Activated T-cell treated with anti-CD3 and anti-CD28 coated beads, Interleukin-2, amount 50 U/mL, for 4 hours (primary cell): Measurements from ENCODE around the gene FGF22. TPM values are rescaled to one million over a fixed set of nuclear protein-coding genes. Genes with fewer than 3 reads are reported as not detected.
"Not testable (repeated sequence)": the region's sequence is repeated elsewhere in the genome, so short reads cannot be mapped to it uniquely, and the experiment has no call there.

Source experiments
- ATAC-seq, 2 donors: fragments of 200-7000 bp; cut with Tn5 transposase; one replicate each; pipeline ENCODE4 v1.10.0; 2021
- DNase-seq: peaks from one replicate; pipeline ENCODE4 v3.0.0-alpha.2; 2020
- H3K27me3 Mint-ChIP-seq: one replicate; pipeline ENCODE4 v1.8.0; 2021; ENCODE audit warnings: low read depth, mixed read lengths
- H3K36me3 Mint-ChIP-seq: one replicate; pipeline ENCODE4 v1.8.0; 2022; ENCODE audit warnings: mixed read lengths; ENCODE audit not compliant: insufficient read depth
- H3K4me1 Mint-ChIP-seq: one replicate; pipeline ENCODE4 v1.8.0; 2021; ENCODE audit warnings: low read depth, mixed read lengths
- H3K4me3 Mint-ChIP-seq: one replicate; pipeline ENCODE4 v1.8.0; 2021; ENCODE audit warnings: mild to moderate bottlenecking, moderate library complexity, mixed read lengths
- H3K9me3 Mint-ChIP-seq: one replicate; pipeline ENCODE4 v1.8.0; 2021; ENCODE audit warnings: mixed read lengths
- total RNA-seq, 3 donors: library from RNA; stranded (reverse); gene quantifications; one replicate each; pipeline ENCODE4 v1.2.1, GENCODE V29; 2021

Gene FGF22
- total RNA-seq, 3 donors from 2014 or later, result not detected

DNA sequence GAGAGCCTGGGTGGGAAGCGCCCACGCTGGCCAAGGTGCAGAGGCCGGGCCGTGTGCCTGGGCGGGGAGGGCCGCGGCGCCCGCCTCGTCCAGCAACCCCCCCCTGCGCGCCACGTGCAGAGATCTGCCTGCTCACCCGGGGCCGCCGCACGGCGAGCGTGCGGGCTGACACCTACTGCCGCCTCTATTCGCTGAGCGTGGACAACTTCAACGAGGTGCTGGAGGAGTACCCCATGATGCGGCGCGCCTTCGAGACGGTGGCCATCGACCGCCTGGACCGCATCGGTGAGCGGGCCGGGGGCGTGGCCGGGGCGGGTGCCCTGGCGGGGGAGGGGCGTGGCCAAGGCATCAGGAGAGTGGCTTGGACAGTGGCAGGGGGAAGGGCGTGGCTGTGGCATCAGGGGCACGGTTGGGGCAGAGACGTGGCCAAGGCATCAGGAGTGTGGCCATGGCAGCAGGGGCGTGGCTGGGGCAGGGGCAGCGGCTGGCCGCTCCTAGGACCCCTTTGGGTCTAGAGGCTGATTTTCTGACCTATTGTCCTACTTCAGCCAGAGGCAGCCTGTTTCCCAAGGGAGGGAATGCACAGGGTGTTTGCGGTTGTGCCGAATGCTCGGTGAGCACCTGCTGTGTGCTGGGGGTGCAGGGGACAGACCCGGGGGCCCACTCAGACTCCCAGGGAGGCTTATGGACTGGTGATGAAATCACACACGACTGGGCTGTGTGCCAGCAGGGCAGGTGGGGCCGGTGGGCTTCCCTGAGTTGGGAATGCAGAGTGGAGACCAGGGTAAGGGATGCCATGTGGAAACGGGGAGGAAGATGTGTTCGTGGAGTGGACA lies 25.7 kb upstream of the FGF22 start:
- Mint-ChIP-seq H3K9me3 (no peaks in the 10 kb centered on the region), H3K27me3 (no peaks in the 10 kb centered on the region), H3K36me3 (peaks cover 12% of the 10 kb centered on the region), H3K4me3 (peak overlapping the region; percentile 4), H3K4me1 (peaks cover 26% of the 10 kb centered on the region)
- DNase-seq (no peak), ATAC-seq (no peak)

DNA sequence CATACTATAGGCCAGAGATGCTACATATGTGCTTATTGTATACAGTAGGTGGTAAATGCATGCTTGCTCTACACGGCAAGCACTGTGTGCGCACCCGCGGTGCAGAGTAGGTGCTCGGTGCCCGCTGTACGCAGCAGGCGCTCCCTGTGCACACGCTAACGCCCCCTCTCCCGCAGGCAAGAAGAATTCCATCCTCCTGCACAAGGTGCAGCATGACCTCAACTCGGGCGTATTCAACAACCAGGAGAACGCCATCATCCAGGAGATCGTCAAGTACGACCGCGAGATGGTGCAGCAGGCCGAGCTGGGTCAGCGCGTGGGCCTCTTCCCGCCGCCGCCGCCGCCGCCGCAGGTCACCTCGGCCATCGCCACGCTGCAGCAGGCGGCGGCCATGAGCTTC lies 24.1 kb upstream of the FGF22 start:
- DNase-seq, result no peak
- no peak for ATAC-seq
- H3K27me3 Mint-ChIP-seq, result no peaks in the 10 kb centered on the region
- H3K4me1 Mint-ChIP-seq, result peaks cover 18% of the 10 kb centered on the region
- no peak overlapping the region for H3K4me3 Mint-ChIP-seq
- no peaks in the 10 kb centered on the region for H3K9me3 Mint-ChIP-seq
- H3K36me3 Mint-ChIP-seq, result peaks cover 13% of the 10 kb centered on the region

DNA sequence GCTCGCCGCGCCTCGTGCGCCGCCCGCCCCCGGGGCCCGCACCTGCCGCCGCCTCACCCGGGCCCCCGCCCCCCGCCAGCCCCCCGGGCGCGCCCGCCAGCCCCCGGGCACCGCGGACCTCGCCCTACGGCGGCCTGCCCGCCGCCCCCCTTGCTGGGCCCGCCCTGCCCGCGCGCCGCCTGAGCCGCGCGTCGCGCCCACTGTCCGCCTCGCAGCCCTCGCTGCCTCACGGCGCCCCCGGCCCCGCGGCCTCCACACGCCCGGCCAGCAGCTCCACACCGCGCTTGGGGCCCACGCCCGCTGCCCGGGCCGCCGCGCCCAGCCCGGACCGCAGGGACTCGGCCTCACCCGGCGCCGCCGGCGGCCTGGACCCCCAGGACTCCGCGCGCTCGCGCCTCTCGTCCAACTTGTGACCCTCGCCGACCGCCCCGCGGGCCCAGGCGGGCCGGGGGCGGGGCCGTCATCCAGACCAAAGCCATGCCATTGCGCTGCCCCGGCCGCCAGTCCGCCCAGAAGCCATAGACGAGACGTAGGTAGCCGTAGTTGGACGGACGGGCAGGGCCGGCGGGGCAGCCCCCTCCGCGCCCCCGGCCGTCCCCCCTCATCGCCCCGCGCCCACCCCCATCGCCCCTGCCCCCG lies 23.5 kb upstream of the FGF22 start:
- H3K4me3 Mint-ChIP-seq, result no peak overlapping the region
- ATAC-seq, result no peak

GRCh38 chr19:616747-617526 lies 22.7 kb upstream of the FGF22 start:
- Mint-ChIP-seq H3K27me3 (no peaks in the 10 kb centered on the region), H3K4me3 (no peak overlapping the region), H3K36me3 (peaks cover 13% of the 10 kb centered on the region), H3K4me1 (peaks cover 6% of the 10 kb centered on the region), H3K9me3 (no peaks in the 10 kb centered on the region)
- no peak for ATAC-seq
- no peak for DNase-seq

More for the DNA sequence above, 23.5 kb upstream of the FGF22 start:
- Mint-ChIP-seq H3K4me1 (peaks cover 13% of the 10 kb centered on the region), H3K27me3 (no peaks in the 10 kb centered on the region), H3K36me3 (peaks cover 13% of the 10 kb centered on the region), H3K9me3 (no peaks in the 10 kb centered on the region)
- DNase-seq, result no peak

- Mint-ChIP-seq H3K36me3 (peaks cover 13% of the 10 kb centered on the region), H3K9me3 (no peaks in the 10 kb centered on the region), H3K4me3 (no peak overlapping the region), H3K27me3 (no peaks in the 10 kb centered on the region), H3K4me1 (peaks cover 4% of the 10 kb centered on the region)
- DNase-seq (no peak), ATAC-seq (no peak)
Measured at GRCh38 chr19:617551-618246, 22.0 kb upstream of the FGF22 start.

GRCh38 chr19:618247-618619 lies 21.4 kb upstream of the FGF22 start:
- H3K9me3 Mint-ChIP-seq, result no peaks in the 10 kb centered on the region
- H3K36me3 Mint-ChIP-seq, result peaks cover 13% of the 10 kb centered on the region
- H3K27me3 Mint-ChIP-seq, result no peaks in the 10 kb centered on the region
- DNase-seq (no peak), ATAC-seq (no peak)
- peaks cover 4% of the 10 kb centered on the region for H3K4me1 Mint-ChIP-seq
- no peak overlapping the region for H3K4me3 Mint-ChIP-seq

DNA sequence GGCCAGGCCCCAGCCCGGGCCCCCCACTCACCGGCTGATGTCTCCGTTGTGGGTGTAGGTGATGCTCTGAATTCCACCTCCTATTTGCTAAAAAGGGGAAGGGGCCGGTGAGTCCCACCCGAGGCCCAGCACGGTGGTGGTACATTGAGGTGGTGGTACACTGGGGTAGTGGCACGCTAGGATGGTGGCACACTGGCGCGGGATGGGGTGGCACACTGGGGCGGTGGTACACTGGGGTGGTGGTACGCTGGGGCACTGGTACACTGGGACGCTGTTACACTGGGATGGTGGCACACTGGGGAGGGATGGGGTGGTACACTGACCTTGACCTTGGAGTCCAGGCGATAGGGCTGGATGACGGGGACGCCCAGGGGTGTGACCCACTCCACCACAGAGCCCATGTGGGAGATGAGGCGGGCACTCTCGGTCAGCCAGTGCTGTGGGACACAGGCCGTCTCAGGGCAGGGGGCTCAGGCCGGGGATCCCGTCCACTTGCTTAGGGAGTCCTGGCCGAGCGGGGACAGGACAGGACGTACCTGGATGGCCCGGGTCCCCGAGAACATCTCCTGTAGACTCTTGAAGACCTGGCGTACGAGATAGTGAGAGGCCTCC lies 20.9 kb upstream of the FGF22 start:
- ATAC-seq, result no peak
- Mint-ChIP-seq H3K4me3 (no peak overlapping the region), H3K4me1 (peaks cover 4% of the 10 kb centered on the region), H3K36me3 (peaks cover 13% of the 10 kb centered on the region), H3K27me3 (no peaks in the 10 kb centered on the region), H3K9me3 (no peaks in the 10 kb centered on the region)
- no peak for DNase-seq

DNA sequence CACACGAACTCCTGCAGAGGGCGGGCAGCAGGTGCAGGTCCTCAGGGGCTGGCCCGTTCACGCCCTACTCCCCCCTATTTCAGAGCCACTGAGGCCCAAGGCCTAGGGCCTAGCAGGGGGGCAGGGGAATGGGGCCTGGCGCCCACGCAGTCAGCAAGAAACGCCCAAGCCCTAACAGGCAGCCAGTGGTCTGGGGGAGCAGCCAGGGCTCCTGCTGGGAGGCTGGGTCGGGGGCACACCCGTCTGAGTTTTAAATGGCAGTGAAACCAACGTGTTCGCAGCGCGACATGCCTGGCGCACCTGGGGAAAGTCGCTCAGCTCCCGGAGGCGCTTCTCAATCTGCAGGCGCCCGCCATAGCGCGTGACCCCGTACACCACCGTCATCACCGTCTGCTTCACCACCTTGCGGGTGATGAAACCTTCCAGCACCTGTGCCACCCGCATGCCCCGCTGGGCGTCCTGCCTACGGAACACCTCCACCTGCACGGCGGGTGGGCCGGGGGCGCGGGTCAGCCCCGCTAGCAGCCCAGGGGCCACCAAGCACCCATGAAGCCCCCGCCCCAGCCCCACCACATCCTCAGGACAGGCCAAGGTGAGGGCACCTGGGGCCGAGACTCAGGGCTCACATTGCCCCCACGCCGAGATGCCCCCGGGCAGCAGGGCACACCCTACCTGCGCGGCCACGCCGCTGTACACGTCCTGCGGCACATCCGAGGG lies 20.2 kb upstream of the FGF22 start:
- Mint-ChIP-seq H3K4me1 (peaks cover 4% of the 10 kb centered on the region), H3K27me3 (no peaks in the 10 kb centered on the region), H3K9me3 (no peaks in the 10 kb centered on the region), H3K36me3 (peaks cover 13% of the 10 kb centered on the region), H3K4me3 (no peak overlapping the region)
- no peak for ATAC-seq
- DNase-seq, result no peak

- H3K4me3 Mint-ChIP-seq, result no peak overlapping the region
- no peaks in the 10 kb centered on the region for H3K27me3 Mint-ChIP-seq
- peaks cover 15% of the 10 kb centered on the region for H3K36me3 Mint-ChIP-seq
- peaks cover 4% of the 10 kb centered on the region for H3K4me1 Mint-ChIP-seq
- DNase-seq (no peak), ATAC-seq (no peak)
- H3K9me3 Mint-ChIP-seq, result no peaks in the 10 kb centered on the region
Measured at GRCh38 chr19:620166-620862, 19.4 kb upstream of the FGF22 start.

DNA sequence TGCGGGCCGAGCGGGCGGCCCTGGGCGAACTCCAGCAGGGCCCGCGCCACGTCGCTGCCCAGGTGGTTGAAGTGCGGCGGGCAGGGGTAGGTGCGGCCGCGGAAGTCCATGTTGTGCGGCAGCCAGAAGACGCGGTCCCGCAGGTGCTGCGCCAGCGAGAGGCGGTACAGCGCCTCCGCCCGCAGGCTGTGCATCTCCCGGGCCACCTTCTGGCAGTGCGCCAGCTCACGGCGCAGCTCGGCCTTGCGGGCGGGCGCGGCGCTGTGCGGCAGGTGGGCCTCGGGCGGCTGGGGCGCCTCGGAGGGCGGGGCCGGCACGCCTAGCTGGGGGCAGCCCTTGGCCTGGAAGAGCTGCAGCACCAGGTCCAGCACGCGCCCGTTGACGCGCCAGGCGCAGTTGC lies 18.5 kb upstream of the FGF22 start:
- not testable (repeated sequence) for H3K27me3 Mint-ChIP-seq, DNase-seq, H3K4me3 Mint-ChIP-seq, H3K4me1 Mint-ChIP-seq, H3K9me3 Mint-ChIP-seq, ATAC-seq
- H3K36me3 Mint-ChIP-seq, result peaks cover 14% of the 10 kb centered on the region

DNA sequence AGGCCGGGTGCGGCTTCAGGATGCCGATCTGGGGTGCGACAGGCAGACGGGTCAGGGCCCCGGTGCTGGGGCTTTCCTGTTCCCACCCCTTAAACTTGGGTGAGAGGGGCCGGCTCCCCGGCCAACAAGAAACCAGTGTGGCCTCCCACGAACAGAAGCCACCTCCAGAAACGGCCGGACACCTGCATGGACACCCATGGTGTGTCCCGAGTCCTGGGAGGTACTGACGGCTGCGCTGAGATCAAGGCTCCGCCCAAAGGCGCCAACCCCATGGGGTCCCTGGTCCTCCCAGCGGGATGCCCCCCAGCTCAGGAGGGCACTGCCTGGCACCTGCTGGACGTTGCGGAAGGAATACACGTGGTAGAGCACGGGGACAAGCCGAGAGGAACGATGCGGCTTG lies 17.9 kb upstream of the FGF22 start:
- H3K9me3 Mint-ChIP-seq, result no peaks in the 10 kb centered on the region
- H3K4me1 Mint-ChIP-seq, result no peaks in the 10 kb centered on the region
- no peaks in the 10 kb centered on the region for H3K27me3 Mint-ChIP-seq
- DNase-seq, result no peak
- no peak for ATAC-seq
- no peak overlapping the region for H3K4me3 Mint-ChIP-seq
- peaks cover 15% of the 10 kb centered on the region for H3K36me3 Mint-ChIP-seq

DNA sequence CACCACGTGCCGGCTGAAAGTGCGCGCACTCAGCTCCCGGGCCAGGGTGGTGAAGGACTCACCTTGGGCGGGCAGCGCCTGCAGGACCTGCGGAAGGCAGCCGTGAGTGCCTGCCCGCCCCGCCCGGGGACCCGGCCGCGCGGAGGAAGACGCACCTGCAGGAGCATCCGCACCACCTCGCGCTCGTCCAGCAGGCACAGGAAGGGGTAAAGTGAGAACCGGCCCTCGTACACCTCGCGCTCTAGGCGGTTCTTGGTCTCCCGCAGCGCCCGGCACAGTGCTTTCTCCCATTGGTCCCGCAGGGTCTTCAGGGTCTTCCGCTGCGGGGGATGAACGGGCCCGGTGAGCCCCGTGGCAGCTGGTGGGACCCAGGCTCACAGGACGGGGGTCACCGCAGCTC lies 17.0 kb upstream of the FGF22 start:
- ATAC-seq, result no peak
- no peaks in the 10 kb centered on the region for H3K9me3 Mint-ChIP-seq
- H3K4me1 Mint-ChIP-seq, result no peaks in the 10 kb centered on the region
- no peak for DNase-seq
- no peak overlapping the region for H3K4me3 Mint-ChIP-seq
- peaks cover 12% of the 10 kb centered on the region for H3K36me3 Mint-ChIP-seq
- H3K27me3 Mint-ChIP-seq, result no peaks in the 10 kb centered on the region
